AG04450 (cell line): ENCODE data around the gene TMEM220. TPM values are rescaled to one million over a fixed set of nuclear protein-coding genes. Genes with fewer than 3 reads are reported as not detected.

Source experiments
- CTCF ChIA-PET: fragments of 300-600, 350-600 bp; formaldehyde crosslinking; extraction: SDS; loops from one replicate; lab custom pipeline; 2022; ENCODE audit warnings: antibody characterized with exemption, inconsistent platforms; lab: Charles Lee
- POLR2A ChIA-PET: fragments of 350-600 bp; formaldehyde crosslinking; extraction: SDS; loops from one replicate; lab custom pipeline; 2021; ENCODE audit warnings: antibody characterized with exemption, inconsistent platforms; lab: Yijun Ruan, JAX
- DNase-seq: peaks from one replicate; pipeline ENCODE4 v3.0.0-alpha.2; 2011; ENCODE audit warnings: low read depth, low spot score
- H3K27ac ChIP-seq: one replicate; pipeline ENCODE4 v1.5.1; 2012; ENCODE audit warnings: low read depth, low read length, control low read depth
- H3K27me3 ChIP-seq: one replicate; pipeline ENCODE4 v1.6.0; 2012; ENCODE audit warnings: low read length; ENCODE audit not compliant: control insufficient read depth, insufficient read depth
- H3K4me3 ChIP-seq: 2 replicates; pipeline ENCODE4 v1.5.1; 2011; ENCODE audit warnings: mild to moderate bottlenecking, low read depth, low read length, control low read depth
- H3K9me3 ChIP-seq: 2 replicates; pipeline ENCODE4 v1.5.1; 2012; ENCODE audit warnings: low read length; ENCODE audit not compliant: control insufficient read depth, insufficient read depth
- polyA plus RNA-seq: library from polyadenylated mRNA; depleted of rRNA; stranded (reverse); fragments of >200 nt; gene quantifications from 2 replicates; pipeline ENCODE4 v1.2.3, GENCODE V29; 2011
- TF ChIP-seq, protein P1 (sequence below): IDR thresholded peaks from 2 replicates; pipeline ENCODE4 v1.5.1; 2011; ENCODE audit warnings: low read depth, low read length, control low read depth, inconsistent platforms

The TMEM220 gene
- polyA plus RNA-seq, 1 experiment, result 6.1 TPM

DNA sequence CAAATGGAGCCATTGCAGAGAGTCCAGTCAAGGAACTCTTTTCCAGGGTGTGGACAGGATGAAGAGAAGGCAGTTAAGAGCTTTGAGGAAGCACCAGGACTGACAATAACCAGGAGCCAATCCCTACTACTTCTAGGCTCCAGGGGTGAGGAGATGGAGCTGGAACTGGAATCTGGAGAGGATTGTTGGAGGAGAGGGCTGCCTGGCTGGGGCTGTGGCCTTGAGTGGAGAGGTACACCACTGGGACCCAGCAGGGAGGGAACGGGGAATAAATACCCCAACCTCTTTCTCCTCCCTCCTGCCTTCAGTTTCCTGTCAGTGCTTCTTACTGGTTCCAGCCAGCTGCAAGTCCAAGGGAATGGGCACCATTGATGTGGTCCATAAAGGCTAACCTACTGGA is 32.2 kb upstream of the TMEM220 start:
- ChIA-PET CTCF (interaction anchor here (1.3 kb wide), 1 partner anchor 25 kb away, joined by 3 read pairs; no protein-coding TSS in a partner anchor), POLR2A (no interaction called here)
- H3K27me3 ChIP-seq, result peaks cover 2% of the 10 kb centered on the region
- H3K27ac ChIP-seq, result no peak overlapping the region
- no peak overlapping the region for H3K4me3 ChIP-seq
- no peaks in the 10 kb centered on the region for H3K9me3 ChIP-seq
- TF ChIP-seq, protein P1, sequence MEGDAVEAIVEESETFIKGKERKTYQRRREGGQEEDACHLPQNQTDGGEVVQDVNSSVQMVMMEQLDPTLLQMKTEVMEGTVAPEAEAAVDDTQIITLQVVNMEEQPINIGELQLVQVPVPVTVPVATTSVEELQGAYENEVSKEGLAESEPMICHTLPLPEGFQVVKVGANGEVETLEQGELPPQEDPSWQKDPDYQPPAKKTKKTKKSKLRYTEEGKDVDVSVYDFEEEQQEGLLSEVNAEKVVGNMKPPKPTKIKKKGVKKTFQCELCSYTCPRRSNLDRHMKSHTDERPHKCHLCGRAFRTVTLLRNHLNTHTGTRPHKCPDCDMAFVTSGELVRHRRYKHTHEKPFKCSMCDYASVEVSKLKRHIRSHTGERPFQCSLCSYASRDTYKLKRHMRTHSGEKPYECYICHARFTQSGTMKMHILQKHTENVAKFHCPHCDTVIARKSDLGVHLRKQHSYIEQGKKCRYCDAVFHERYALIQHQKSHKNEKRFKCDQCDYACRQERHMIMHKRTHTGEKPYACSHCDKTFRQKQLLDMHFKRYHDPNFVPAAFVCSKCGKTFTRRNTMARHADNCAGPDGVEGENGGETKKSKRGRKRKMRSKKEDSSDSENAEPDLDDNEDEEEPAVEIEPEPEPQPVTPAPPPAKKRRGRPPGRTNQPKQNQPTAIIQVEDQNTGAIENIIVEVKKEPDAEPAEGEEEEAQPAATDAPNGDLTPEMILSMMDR, result no peak
- no peak for DNase-seq

GRCh38 chr17:10761281-10761680 is 31.5 kb upstream of the TMEM220 start:
- no peaks in the 10 kb centered on the region for H3K9me3 ChIP-seq
- TF ChIP-seq, protein P1, result no peak
- H3K27ac ChIP-seq, result no peak overlapping the region
- no peak overlapping the region for H3K4me3 ChIP-seq
- ChIA-PET POLR2A (no interaction called here), CTCF (interaction anchor here (1.3 kb wide), 1 partner anchor 24 kb away, joined by 3 read pairs; no protein-coding TSS in a partner anchor)
- peaks cover 2% of the 10 kb centered on the region for H3K27me3 ChIP-seq
- no peak for DNase-seq

- ChIA-PET POLR2A (no interaction called here), CTCF (interaction anchor here (1.7 kb wide), 1 partner anchor 21 kb away, joined by 4 read pairs; no protein-coding TSS in a partner anchor)
- Histone ChIP-seq H3K9me3 (no peaks in the 10 kb centered on the region), H3K27me3 (peaks cover 2% of the 10 kb centered on the region), H3K4me3 (no peak overlapping the region), H3K27ac (no peak overlapping the region)
- DNase-seq, result no peak
- TF ChIP-seq, protein P1, result no peak
These were observed 28.2 kb upstream of the TMEM220 start for GRCh38 chr17:10758062-10758461.

DNA sequence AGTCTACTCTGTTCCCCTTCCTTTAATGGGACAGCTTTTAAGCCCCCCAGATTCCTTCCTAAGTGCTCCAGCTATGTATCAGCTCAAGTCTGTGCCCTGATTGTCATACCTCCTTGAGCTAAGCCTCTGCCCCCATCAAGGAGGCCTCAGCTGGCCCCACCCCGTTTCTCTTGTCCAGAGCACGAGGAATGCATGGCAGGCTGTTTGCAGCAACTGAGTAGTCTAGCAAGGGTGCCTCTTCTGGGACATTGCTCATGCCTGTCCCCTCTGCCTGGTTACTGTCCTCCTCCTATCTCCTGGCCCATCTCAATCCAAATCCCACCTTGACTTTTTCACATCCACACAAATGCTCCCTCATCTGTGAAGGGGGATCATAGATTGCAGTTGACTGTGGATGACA is 27.8 kb upstream of the TMEM220 start:
- ChIA-PET POLR2A (no interaction called here), CTCF (interaction anchor here (1.7 kb wide), 1 partner anchor 20 kb away, joined by 4 read pairs; no protein-coding TSS in a partner anchor)
- H3K4me3 ChIP-seq, result no peak overlapping the region
- no peak overlapping the region for H3K27ac ChIP-seq
- no peaks in the 10 kb centered on the region for H3K9me3 ChIP-seq
- TF ChIP-seq, protein P1, result no peak
- peaks cover 2% of the 10 kb centered on the region for H3K27me3 ChIP-seq
- DNase-seq, result no peak

DNA sequence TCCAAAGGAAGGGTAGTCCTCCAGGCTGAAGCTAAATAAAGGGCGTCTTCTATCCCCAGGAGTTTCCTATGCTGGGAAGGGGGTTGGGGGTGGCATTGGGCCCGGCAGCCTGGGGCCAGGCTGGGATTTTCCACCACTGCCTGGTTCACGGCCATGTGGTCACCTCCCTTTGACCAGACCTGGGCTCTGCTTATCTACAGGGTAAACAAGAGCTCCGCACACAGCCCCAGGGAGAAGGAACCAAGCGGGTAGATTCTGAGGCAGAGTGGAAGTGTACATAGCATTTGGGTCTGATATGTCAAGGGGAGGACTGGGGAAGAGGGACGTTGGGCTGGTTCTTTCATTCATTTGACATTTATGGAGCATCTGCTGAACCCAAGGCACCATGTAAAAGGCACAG is 27.2 kb upstream of the TMEM220 start:
- ChIA-PET CTCF (interaction anchor here (1.7 kb wide), 1 partner anchor 20 kb away, joined by 4 read pairs; no protein-coding TSS in a partner anchor), POLR2A (no interaction called here)
- no peak for DNase-seq
- no peak overlapping the region for H3K27ac ChIP-seq
- H3K4me3 ChIP-seq, result no peak overlapping the region
- no peaks in the 10 kb centered on the region for H3K9me3 ChIP-seq
- TF ChIP-seq, protein P1, result no peak
- peaks cover 2% of the 10 kb centered on the region for H3K27me3 ChIP-seq
